HepG2 (cell line): ENCODE data around the gene MARK2. TPM values are rescaled to one million over a fixed set of nuclear protein-coding genes. Genes with fewer than 3 reads are reported as not detected.
A peak's percentile ranks its signal among the peaks of the same experiment; 100 is the strongest.

ENCODE experiments used
- ARNT2 ChIP-seq: sonication (generic); formaldehyde crosslinking; IDR thresholded peaks from 2 replicates; pipeline ENCODE4 v1.8.0; 2022; ENCODE audit warnings: mild to moderate bottlenecking, low read depth, missing genetic modification reagents, moderate library complexity
- CBX1 ChIP-seq: IDR thresholded peaks from one replicate; pipeline ENCODE4 v1.6.1; 2016; ENCODE audit warnings: antibody characterized with exemption, low read depth
- JUNB ChIP-seq: sonication (generic); formaldehyde crosslinking; IDR thresholded peaks from 2 replicates; pipeline ENCODE4 v1.8.0; 2022; ENCODE audit warnings: missing genetic modification reagents, mild to moderate bottlenecking, borderline replicate concordance
- ONECUT2 ChIP-seq: sonication (generic); formaldehyde crosslinking; IDR thresholded peaks from 2 replicates; pipeline ENCODE4 v1.4.0; 2020; ENCODE audit warnings: missing genetic modification reagents
- POGZ ChIP-seq: sonication (generic); formaldehyde crosslinking; IDR thresholded peaks from 2 replicates; pipeline ENCODE4 v1.4.0; 2020; ENCODE audit warnings: mild to moderate bottlenecking, missing genetic modification reagents
- SOX5 ChIP-seq: IDR thresholded peaks from 2 replicates; pipeline ENCODE4 v1.6.1; 2016; ENCODE audit warnings: borderline replicate concordance
- SOX6 ChIP-seq, 2 experiments: fragments of 450-650 bp in 1 of 2; sonication (generic) in 1 of 2; formaldehyde crosslinking in 1 of 2; IDR thresholded peaks; 2 replicates each; pipeline versions ENCODE4 v1.4.0 to v1.6.1; 2017 to 2020; ENCODE audit warnings: antibody characterized with exemption in 1 of 2, mild to moderate bottlenecking in 1 of 2, missing genetic modification reagents in 1 of 2
- SP140L ChIP-seq: sonication (generic); formaldehyde crosslinking; IDR thresholded peaks from 2 replicates; pipeline ENCODE4 v1.4.0; 2020; ENCODE audit warnings: missing genetic modification reagents, borderline replicate concordance
- SPEN ChIP-seq: sonication (generic); formaldehyde crosslinking; IDR thresholded peaks from 2 replicates; pipeline ENCODE4 v1.5.1; 2020; ENCODE audit warnings: low read depth, mild to moderate bottlenecking, missing genetic modification reagents
- TGIF2 ChIP-seq: IDR thresholded peaks from 2 replicates; pipeline ENCODE4 v1.6.1; 2016; ENCODE audit warnings: control low read depth, missing compliant biosample characterization
- YEATS2 ChIP-seq: sonication (generic); formaldehyde crosslinking; IDR thresholded peaks from 2 replicates; pipeline ENCODE4 v1.4.0; 2020; ENCODE audit warnings: missing genetic modification reagents, borderline replicate concordance
- ZFAT ChIP-seq: sonication (generic); formaldehyde crosslinking; conservative IDR thresholded peaks from 2 replicates; pipeline ENCODE4 v1.8.1; 2023; ENCODE audit warnings: missing genetic modification reagents, inconsistent platforms
- ZKSCAN5 ChIP-seq: sonication (generic); formaldehyde crosslinking; IDR thresholded peaks from 2 replicates; pipeline ENCODE4 v1.5.1; 2020; ENCODE audit warnings: mild to moderate bottlenecking, missing genetic modification reagents
- ZNF143 ChIP-seq: sonication (generic); formaldehyde crosslinking; IDR thresholded peaks from 2 replicates; pipeline ENCODE4 v1.4.0; 2020; ENCODE audit warnings: missing genetic modification reagents
- ZNF180 ChIP-seq: sonication (generic); formaldehyde crosslinking; IDR thresholded peaks from 2 replicates; pipeline ENCODE4 v1.4.0; 2020; ENCODE audit warnings: low read depth, missing genetic modification reagents, borderline replicate concordance
- ZNF343 ChIP-seq: sonication (generic); formaldehyde crosslinking; IDR thresholded peaks from 2 replicates; pipeline ENCODE4 v1.4.0; 2020; ENCODE audit warnings: mild to moderate bottlenecking, missing genetic modification reagents
- ZNF441 ChIP-seq: sonication (generic); formaldehyde crosslinking; IDR thresholded peaks from 2 replicates; pipeline ENCODE4 v1.7.0; 2021; ENCODE audit warnings: missing genetic modification reagents, borderline replicate concordance
- ZNF550 ChIP-seq: sonication (generic); formaldehyde crosslinking; IDR thresholded peaks from 2 replicates; pipeline ENCODE4 v1.4.0; 2020; ENCODE audit warnings: mild to moderate bottlenecking, missing genetic modification reagents, borderline replicate concordance
- ZNF569 ChIP-seq: sonication (generic); formaldehyde crosslinking; IDR thresholded peaks from 2 replicates; pipeline ENCODE4 v1.5.0; 2020; ENCODE audit warnings: mild to moderate bottlenecking, missing genetic modification reagents, moderate library complexity, borderline replicate concordance
- ZNF652 ChIP-seq: IDR thresholded peaks from 2 replicates; pipeline ENCODE4 v1.6.1; 2016; ENCODE audit warnings: low read depth, borderline replicate concordance
- ZNF781 ChIP-seq: sonication (generic); formaldehyde crosslinking; IDR thresholded peaks from 2 replicates; pipeline ENCODE4 v1.5.1; 2020; ENCODE audit warnings: borderline replicate concordance, mild to moderate bottlenecking, missing genetic modification reagents; ENCODE audit errors: not compliant biosample characterization
- ZNF883 ChIP-seq: sonication (generic); formaldehyde crosslinking; IDR thresholded peaks from 2 replicates; pipeline ENCODE4 v1.5.1; 2020; ENCODE audit warnings: mild to moderate bottlenecking, missing genetic modification reagents; ENCODE audit errors: not compliant biosample characterization
- polyA plus RNA-seq, 8 experiments: library from polyadenylated mRNA; depleted of rRNA in 3 of 8; stranded (reverse) in 7 of 8; unstranded in 1 of 8; fragments of >200 nt; fragmentation: Illumina TruSeq in 4 of 8; extraction: Trizol in 4 of 8; gene quantifications; 2 replicates each; pipeline versions ENCODE4 v1.2.1 to v1.2.3, GENCODE V29; 2011 to 2016; ENCODE audit warnings: low read depth in 4 of 8, missing spikeins in 1 of 8, mixed read lengths in 1 of 8; ENCODE audit not compliant: insufficient read depth in 1 of 8
- total RNA-seq, 5 experiments: library from RNA; depleted of rRNA; stranded (reverse); fragments of >200 nt; fragmentation: Illumina TruSeq; extraction: Trizol; gene quantifications; 2 replicates each; pipeline ENCODE4 v1.2.3, GENCODE V29; 2016; ENCODE audit warnings: low read depth in 1 of 5
- TF ChIP-seq, protein P1 (sequence below): sonication (generic); formaldehyde crosslinking; IDR thresholded peaks from 2 replicates; pipeline ENCODE4 v1.4.0; 2020; ENCODE audit warnings: missing genetic modification reagents
- TF ChIP-seq, protein P2 (sequence below): sonication (generic); formaldehyde crosslinking; conservative IDR thresholded peaks from 2 replicates; pipeline ENCODE4 v1.8.1; 2023; ENCODE audit warnings: missing genetic modification reagents
- TF ChIP-seq, protein P3 (sequence below): sonication (generic); IDR thresholded peaks from 2 replicates; pipeline ENCODE4 v1.6.1; 2016; ENCODE audit warnings: low read depth, borderline replicate concordance
- TF ChIP-seq, protein P4 (sequence below): IDR thresholded peaks from 2 replicates; pipeline ENCODE4 v1.6.1; 2012; ENCODE audit warnings: inconsistent platforms

The MARK2 gene
- total and polyA plus RNA-seq, 2 of the 13 experiments (the other 11 are each of a cell fraction or from before 2014, with no cell fraction given) = 13.5 to 13.9 TPM

DNA sequence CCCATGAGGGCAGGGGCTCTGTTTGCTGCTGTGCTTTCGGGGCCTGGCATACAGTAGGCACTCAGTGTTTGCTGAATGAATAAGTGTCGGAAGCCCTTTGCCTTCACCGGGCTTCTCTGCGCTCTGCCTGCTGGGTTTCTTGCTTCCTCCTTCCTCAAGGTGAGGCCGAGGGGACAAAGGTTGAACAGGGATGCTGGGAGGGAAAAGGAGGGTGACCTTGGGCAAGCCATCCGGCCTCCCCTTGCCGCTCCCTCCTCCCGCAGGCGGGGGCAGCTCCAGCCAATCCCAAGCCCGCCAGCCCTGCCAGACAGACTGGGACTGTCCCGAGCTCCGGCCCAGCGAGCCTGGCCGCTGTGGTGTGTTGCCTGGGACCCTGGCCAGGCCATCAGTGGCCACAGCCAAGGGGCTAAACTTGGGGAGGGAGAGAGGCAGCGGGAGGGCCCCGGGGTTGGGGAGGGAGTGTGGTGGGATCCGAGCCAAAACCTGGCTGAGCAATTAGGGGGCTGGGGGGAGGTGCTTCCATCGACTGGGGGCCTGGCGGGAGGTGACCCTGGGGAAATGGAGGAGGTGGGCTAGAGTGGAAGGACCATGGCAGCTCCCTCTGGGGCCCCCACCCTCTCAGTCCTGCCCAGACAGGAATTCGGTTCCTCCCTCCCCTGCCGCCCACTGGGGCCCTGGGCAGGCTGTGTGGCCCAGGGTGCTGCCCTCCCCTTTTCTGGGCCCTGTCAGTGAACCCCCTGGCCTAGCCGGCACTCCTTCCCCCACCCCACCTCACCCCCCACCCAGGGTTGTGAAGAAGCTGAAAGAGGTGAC, 81.4 kb downstream of the MARK2 start (continued):
- TF ChIP-seq SOX6 (IDR thresholded peaks at IDR 0.05) (no peak), SOX6 (CRISPR knock-in tag; IDR thresholded peaks at IDR 0.05) (peak; percentile 28; the same call in 1 of the 2 replicates), ZNF569 (CRISPR knock-in tag) (no peak), ZNF883 (CRISPR knock-in tag) (no peak), ZNF550 (no peak), SP140L (no peak), YEATS2 (CRISPR knock-in tag) (no peak), ZKSCAN5 (CRISPR knock-in tag) (no peak), ZNF652 (CRISPR knock-in tag) (no peak), POGZ (CRISPR knock-in tag) (0 out of 2 replicates have a peak, but pooled peaks have one; percentile 16), ZNF343 (peak; percentile 72; the same call in 1 of the 2 replicates), ZNF180 (CRISPR knock-in tag) (no peak), CBX1 (no peak), JUNB (CRISPR knock-in tag) (no peak), ONECUT2 (CRISPR knock-in tag) (no peak), TGIF2 (CRISPR knock-in tag) (no peak), ZFAT (CRISPR knock-in tag) (no peak), SPEN (CRISPR knock-in tag) (peak; percentile 37; the same call in 1 of the 2 replicates), ZNF781 (CRISPR knock-in tag) (no peak), ZNF143 (CRISPR knock-in tag) (peak; percentile 73), SOX5 (CRISPR knock-in tag) (no peak; the same call in 1 of the 2 replicates), ZNF441 (no peak), ARNT2 (CRISPR knock-in tag) (0 out of 2 replicates have a peak, but pooled peaks have one; percentile 51)
- TF ChIP-seq, protein P1, sequence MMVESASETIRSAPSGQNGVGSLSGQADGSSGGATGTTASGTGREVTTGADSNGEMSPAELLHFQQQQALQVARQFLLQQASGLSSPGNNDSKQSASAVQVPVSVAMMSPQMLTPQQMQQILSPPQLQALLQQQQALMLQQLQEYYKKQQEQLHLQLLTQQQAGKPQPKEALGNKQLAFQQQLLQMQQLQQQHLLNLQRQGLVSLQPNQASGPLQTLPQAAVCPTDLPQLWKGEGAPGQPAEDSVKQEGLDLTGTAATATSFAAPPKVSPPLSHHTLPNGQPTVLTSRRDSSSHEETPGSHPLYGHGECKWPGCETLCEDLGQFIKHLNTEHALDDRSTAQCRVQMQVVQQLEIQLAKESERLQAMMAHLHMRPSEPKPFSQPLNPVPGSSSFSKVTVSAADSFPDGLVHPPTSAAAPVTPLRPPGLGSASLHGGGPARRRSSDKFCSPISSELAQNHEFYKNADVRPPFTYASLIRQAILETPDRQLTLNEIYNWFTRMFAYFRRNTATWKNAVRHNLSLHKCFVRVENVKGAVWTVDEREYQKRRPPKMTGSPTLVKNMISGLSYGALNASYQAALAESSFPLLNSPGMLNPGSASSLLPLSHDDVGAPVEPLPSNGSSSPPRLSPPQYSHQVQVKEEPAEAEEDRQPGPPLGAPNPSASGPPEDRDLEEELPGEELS = no peak
- TF ChIP-seq, protein P2, sequence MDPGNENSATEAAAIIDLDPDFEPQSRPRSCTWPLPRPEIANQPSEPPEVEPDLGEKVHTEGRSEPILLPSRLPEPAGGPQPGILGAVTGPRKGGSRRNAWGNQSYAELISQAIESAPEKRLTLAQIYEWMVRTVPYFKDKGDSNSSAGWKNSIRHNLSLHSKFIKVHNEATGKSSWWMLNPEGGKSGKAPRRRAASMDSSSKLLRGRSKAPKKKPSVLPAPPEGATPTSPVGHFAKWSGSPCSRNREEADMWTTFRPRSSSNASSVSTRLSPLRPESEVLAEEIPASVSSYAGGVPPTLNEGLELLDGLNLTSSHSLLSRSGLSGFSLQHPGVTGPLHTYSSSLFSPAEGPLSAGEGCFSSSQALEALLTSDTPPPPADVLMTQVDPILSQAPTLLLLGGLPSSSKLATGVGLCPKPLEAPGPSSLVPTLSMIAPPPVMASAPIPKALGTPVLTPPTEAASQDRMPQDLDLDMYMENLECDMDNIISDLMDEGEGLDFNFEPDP (CRISPR knock-in tag) = no peak
- TF ChIP-seq, protein P3, sequence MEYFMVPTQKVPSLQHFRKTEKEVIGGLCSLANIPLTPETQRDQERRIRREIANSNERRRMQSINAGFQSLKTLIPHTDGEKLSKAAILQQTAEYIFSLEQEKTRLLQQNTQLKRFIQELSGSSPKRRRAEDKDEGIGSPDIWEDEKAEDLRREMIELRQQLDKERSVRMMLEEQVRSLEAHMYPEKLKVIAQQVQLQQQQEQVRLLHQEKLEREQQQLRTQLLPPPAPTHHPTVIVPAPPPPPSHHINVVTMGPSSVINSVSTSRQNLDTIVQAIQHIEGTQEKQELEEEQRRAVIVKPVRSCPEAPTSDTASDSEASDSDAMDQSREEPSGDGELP = no peak
- TF ChIP-seq, protein P4, sequence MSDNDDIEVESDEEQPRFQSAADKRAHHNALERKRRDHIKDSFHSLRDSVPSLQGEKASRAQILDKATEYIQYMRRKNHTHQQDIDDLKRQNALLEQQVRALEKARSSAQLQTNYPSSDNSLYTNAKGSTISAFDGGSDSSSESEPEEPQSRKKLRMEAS = no peak; the same call in 1 of the 2 replicates
